ENCODE measurements around the gene TIAM2.
"Not testable (repeated sequence)": the region's sequence is repeated elsewhere in the genome, so short reads cannot be mapped to it uniquely, and the experiment has no call there.

TIAM2 gene

GRCh38 chr6:155216312-155217046 lies 221.4 kb downstream of the TIAM2 start:
- no peak for TF ChIP-seq ZNF274 (IDR thresholded peaks at IDR 0.05; ENCODE audit: low read depth, low read length)
- no peak overlapping the region for H3K4me3 ChIP-seq (ENCODE audit: low read length)

GRCh38 chr6:155218711-155219110 lies 223.6 kb downstream of the TIAM2 start:
- H3K4me3 ChIP-seq (ENCODE audit: low read length), result not testable (repeated sequence)

- no peak overlapping the region for H3K4me3 ChIP-seq (ENCODE audit: low read length)
- TF ChIP-seq ZNF274 (IDR thresholded peaks at IDR 0.05; ENCODE audit: low read depth, low read length), result no peak
Measured at GRCh38 chr6:155219299-155219698, 224.2 kb downstream of the TIAM2 start.

GRCh38 chr6:155219858-155220301 lies 224.8 kb downstream of the TIAM2 start:
- no peak for TF ChIP-seq ZNF274 (IDR thresholded peaks at IDR 0.05; ENCODE audit: low read depth, low read length)
- H3K4me3 ChIP-seq (ENCODE audit: low read length), result no peak overlapping the region

GRCh38 chr6:155221086-155221485 lies 226.0 kb downstream of the TIAM2 start:
- TF ChIP-seq ZNF274 (IDR thresholded peaks at IDR 0.05; ENCODE audit: low read depth, low read length), result no peak
- H3K4me3 ChIP-seq (ENCODE audit: low read length), result no peak overlapping the region

- TF ChIP-seq ZNF274 (IDR thresholded peaks at IDR 0.05; ENCODE audit: low read depth, low read length), result no peak
- H3K4me3 ChIP-seq (ENCODE audit: low read length), result no peak overlapping the region
Measured at GRCh38 chr6:155222506-155222905, 227.4 kb downstream of the TIAM2 start.

GRCh38 chr6:155223646-155224451 lies 228.7 kb downstream of the TIAM2 start:
- no peak overlapping the region for H3K4me3 ChIP-seq (ENCODE audit: low read length)
- no peak for TF ChIP-seq ZNF274 (IDR thresholded peaks at IDR 0.05; ENCODE audit: low read depth, low read length)

GRCh38 chr6:155224618-155225017 lies 229.5 kb downstream of the TIAM2 start:
- no peak overlapping the region for H3K4me3 ChIP-seq (ENCODE audit: low read length)
- no peak for TF ChIP-seq ZNF274 (IDR thresholded peaks at IDR 0.05; ENCODE audit: low read depth, low read length)

GRCh38 chr6:155227046-155227445 lies 231.9 kb downstream of the TIAM2 start:
- H3K4me3 ChIP-seq (ENCODE audit: low read length), result no peak overlapping the region
- TF ChIP-seq ZNF274 (IDR thresholded peaks at IDR 0.05; ENCODE audit: low read depth, low read length), result no peak

- H3K4me3 ChIP-seq (ENCODE audit: low read length), result no peak overlapping the region
- TF ChIP-seq ZNF274 (IDR thresholded peaks at IDR 0.05; ENCODE audit: low read depth, low read length), result no peak
Measured at GRCh38 chr6:155228546-155229166, 233.5 kb downstream of the TIAM2 start.

GRCh38 chr6:155230975-155231374 lies 235.9 kb downstream of the TIAM2 start:
- H3K4me3 ChIP-seq (ENCODE audit: low read length), result not testable (repeated sequence)

- no peak overlapping the region for H3K4me3 ChIP-seq (ENCODE audit: low read length)
- TF ChIP-seq ZNF274 (IDR thresholded peaks at IDR 0.05; ENCODE audit: low read depth, low read length), result no peak
Measured at GRCh38 chr6:155232848-155233247, 237.7 kb downstream of the TIAM2 start.

- no peak for TF ChIP-seq ZNF274 (IDR thresholded peaks at IDR 0.05; ENCODE audit: low read depth, low read length)
Measured at GRCh38 chr6:155234167-155234566, 239.1 kb downstream of the TIAM2 start.

GRCh38 chr6:155234687-155235086 lies 239.6 kb downstream of the TIAM2 start:
- no peak for TF ChIP-seq ZNF274 (IDR thresholded peaks at IDR 0.05; ENCODE audit: low read depth, low read length)

More at GRCh38 chr6:155234167-155234566, 239.1 kb downstream of the TIAM2 start:
- H3K4me3 ChIP-seq (ENCODE audit: low read length), result no peak overlapping the region

GRCh38 chr6:155235087-155235486 lies 240.0 kb downstream of the TIAM2 start:
- H3K4me3 ChIP-seq (ENCODE audit: low read length), result no peak overlapping the region
- no peak for TF ChIP-seq ZNF274 (IDR thresholded peaks at IDR 0.05; ENCODE audit: low read depth, low read length)

More at GRCh38 chr6:155234687-155235086, 239.6 kb downstream of the TIAM2 start:
- no peak overlapping the region for H3K4me3 ChIP-seq (ENCODE audit: low read length)
